GM13976 (cell line): ENCODE data around the gene LEMD3.

Source experiments
- DNase-seq: peaks from one replicate; pipeline ENCODE4 v3.0.0; 2012; ENCODE audit warnings: low spot score
- in situ Hi-C: fragments of 300-500 bp; cut with MboI; formaldehyde crosslinking; loops from one replicate; pipeline ENCODE4 v1.12.0; 2022; ENCODE audit warnings: low sequenced_read_pairs, mixed read lengths, inconsistent platforms; ENCODE audit not compliant: unreplicated experiment
- TF ChIP-seq, protein P1 (sequence below): IDR thresholded peaks from 2 replicates; pipeline ENCODE4 v1.5.1; 2012; ENCODE audit warnings: borderline replicate concordance, mild to moderate bottlenecking; ENCODE audit not compliant: insufficient read depth; ENCODE audit errors: extremely low read depth, missing control alignments, control extremely low read depth

Gene LEMD3

GRCh38 chr12:65189028-65189718 is 19.8 kb downstream of the LEMD3 start:
- TF ChIP-seq, protein P1, sequence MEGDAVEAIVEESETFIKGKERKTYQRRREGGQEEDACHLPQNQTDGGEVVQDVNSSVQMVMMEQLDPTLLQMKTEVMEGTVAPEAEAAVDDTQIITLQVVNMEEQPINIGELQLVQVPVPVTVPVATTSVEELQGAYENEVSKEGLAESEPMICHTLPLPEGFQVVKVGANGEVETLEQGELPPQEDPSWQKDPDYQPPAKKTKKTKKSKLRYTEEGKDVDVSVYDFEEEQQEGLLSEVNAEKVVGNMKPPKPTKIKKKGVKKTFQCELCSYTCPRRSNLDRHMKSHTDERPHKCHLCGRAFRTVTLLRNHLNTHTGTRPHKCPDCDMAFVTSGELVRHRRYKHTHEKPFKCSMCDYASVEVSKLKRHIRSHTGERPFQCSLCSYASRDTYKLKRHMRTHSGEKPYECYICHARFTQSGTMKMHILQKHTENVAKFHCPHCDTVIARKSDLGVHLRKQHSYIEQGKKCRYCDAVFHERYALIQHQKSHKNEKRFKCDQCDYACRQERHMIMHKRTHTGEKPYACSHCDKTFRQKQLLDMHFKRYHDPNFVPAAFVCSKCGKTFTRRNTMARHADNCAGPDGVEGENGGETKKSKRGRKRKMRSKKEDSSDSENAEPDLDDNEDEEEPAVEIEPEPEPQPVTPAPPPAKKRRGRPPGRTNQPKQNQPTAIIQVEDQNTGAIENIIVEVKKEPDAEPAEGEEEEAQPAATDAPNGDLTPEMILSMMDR = no peak
- peak; percentile 22 for DNase-seq
- in situ Hi-C loops = no loop called here

DNA sequence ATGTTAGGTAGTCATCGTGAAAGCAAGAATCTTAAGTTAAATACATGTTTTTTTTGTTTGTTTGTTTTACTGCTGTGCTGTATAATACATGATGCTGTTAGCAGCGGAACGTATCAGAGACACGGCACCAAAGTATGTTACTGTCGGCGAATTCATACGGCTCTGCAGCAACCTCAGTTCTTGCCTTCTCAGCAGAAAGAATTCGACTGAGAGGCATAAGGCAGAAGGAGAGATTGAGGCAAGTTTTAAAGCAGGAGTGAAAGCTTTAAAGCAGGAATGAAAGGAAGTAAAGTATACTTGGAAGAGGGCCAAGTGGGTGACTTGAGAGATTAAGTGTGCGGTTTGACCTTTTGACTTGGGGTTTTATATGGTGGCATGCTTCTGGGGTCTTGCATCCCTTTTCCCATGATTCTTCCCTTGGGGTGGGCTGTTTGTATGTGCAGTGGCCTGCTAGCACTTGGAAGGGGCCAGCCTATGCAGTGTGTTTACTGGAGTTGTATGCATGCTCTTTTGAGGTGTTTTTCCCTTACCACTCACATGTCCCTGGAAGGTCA is 23.7 kb downstream of the LEMD3 start:
- no peak for DNase-seq
- in situ Hi-C loops = no loop called here
- TF ChIP-seq, protein P1 = no peak

- in situ Hi-C loops = no loop called here
- TF ChIP-seq, protein P1 = no peak
- DNase-seq = no peak
Measured at GRCh38 chr12:65194949-65195348, 25.6 kb downstream of the LEMD3 start.

GRCh38 chr12:65195387-65196055 is 26.1 kb downstream of the LEMD3 start:
- in situ Hi-C loops = no loop called here
- TF ChIP-seq, protein P1 = no peak

GRCh38 chr12:65196762-65197567 is 27.6 kb downstream of the LEMD3 start:
- TF ChIP-seq, protein P1 = no peak
- in situ Hi-C loops = no loop called here
- no peak for DNase-seq

More at GRCh38 chr12:65195387-65196055, 26.1 kb downstream of the LEMD3 start:
- no peak for DNase-seq

GRCh38 chr12:65199604-65200003 is 30.2 kb downstream of the LEMD3 start:
- no peak for DNase-seq
- TF ChIP-seq, protein P1 = no peak
- in situ Hi-C loops = no loop called here
